BJ (cell line): ENCODE measurements around the gene PABPN1L. TPM values are rescaled to one million over a fixed set of nuclear protein-coding genes. Genes with fewer than 3 reads are reported as not detected.

Source experiments
- CTCF ChIA-PET: fragments of 350-600 bp; formaldehyde crosslinking; extraction: SDS; loops from one replicate; lab custom pipeline; 2021; ENCODE audit warnings: antibody characterized with exemption, inconsistent platforms; lab: Yijun Ruan, JAX
- POLR2A ChIA-PET: fragments of 300-600 bp; sonication (Branson Sonifier 250); formaldehyde crosslinking; extraction: SDS; loops from one replicate; lab custom pipeline; 2021; ENCODE audit warnings: antibody characterized with exemption; lab: Charles Lee
- DNase-seq: peaks from one replicate; pipeline ENCODE4 v3.0.0-alpha.2; 2011; ENCODE audit warnings: low read depth
- H3K27me3 ChIP-seq: 2 replicates; pipeline ENCODE4 v1.6.0; 2011; ENCODE audit warnings: low read length; ENCODE audit not compliant: control insufficient read depth, insufficient read depth
- H3K36me3 ChIP-seq: 2 replicates; pipeline ENCODE4 v1.5.1; 2011; ENCODE audit warnings: low read length; ENCODE audit not compliant: control insufficient read depth, insufficient read depth
- H3K4me3 ChIP-seq: 2 replicates; pipeline ENCODE4 v1.5.1; 2011; ENCODE audit warnings: low read depth, mild to moderate bottlenecking, control low read depth, low read length
- polyA plus RNA-seq: library from polyadenylated mRNA; depleted of rRNA; stranded (reverse); fragments of >200 nt; gene quantifications from 2 replicates; pipeline ENCODE4 v1.2.3, GENCODE V29; 2011
- TF ChIP-seq, protein P1 (sequence below): IDR thresholded peaks from 2 replicates; pipeline ENCODE4 v1.5.1; 2011; ENCODE audit warnings: low read depth, mild to moderate bottlenecking, control low read depth, inconsistent platforms, low read length, moderate library complexity; ENCODE audit not compliant: insufficient read depth

PABPN1L gene
- polyA plus RNA-seq, 1 experiment = not detected

DNA sequence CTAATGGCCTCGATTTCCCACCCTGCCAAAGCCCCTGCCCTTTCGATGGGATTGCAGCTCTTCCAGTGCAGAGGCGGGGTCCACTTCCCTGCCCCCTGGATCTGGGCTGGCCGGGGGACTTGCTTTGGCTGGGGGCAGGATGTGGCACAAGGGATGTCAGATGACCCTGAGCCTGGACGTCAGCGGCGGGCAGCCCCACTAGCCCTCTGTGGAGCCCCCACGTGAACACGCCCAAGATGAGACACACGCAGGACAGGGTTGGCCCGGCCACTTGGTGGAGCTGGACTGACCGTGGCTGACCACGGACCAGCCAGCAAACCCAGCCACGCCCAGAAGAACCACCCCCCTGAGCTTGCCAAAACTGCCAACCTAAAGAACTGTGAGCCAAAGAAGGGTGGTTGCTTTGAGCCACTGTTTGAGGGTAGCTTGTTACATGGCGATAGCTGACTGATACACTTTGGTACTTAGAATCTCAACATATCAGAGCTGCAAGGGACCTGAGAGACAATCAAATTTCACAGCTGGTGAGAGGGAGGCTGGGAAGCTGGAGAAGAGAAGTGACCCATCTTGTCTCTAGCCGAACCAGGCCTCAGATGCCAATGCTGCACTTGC is 46.6 kb upstream of the PABPN1L start:
- H3K36me3 ChIP-seq = no peaks in the 10 kb centered on the region
- H3K4me3 ChIP-seq = no peak overlapping the region
- ChIA-PET POLR2A (no interaction called here), CTCF (no interaction called here)
- TF ChIP-seq, protein P1, sequence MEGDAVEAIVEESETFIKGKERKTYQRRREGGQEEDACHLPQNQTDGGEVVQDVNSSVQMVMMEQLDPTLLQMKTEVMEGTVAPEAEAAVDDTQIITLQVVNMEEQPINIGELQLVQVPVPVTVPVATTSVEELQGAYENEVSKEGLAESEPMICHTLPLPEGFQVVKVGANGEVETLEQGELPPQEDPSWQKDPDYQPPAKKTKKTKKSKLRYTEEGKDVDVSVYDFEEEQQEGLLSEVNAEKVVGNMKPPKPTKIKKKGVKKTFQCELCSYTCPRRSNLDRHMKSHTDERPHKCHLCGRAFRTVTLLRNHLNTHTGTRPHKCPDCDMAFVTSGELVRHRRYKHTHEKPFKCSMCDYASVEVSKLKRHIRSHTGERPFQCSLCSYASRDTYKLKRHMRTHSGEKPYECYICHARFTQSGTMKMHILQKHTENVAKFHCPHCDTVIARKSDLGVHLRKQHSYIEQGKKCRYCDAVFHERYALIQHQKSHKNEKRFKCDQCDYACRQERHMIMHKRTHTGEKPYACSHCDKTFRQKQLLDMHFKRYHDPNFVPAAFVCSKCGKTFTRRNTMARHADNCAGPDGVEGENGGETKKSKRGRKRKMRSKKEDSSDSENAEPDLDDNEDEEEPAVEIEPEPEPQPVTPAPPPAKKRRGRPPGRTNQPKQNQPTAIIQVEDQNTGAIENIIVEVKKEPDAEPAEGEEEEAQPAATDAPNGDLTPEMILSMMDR = no peak
- no peak for DNase-seq
- no peaks in the 10 kb centered on the region; the same call in 1 of the 2 replicates for H3K27me3 ChIP-seq

DNA sequence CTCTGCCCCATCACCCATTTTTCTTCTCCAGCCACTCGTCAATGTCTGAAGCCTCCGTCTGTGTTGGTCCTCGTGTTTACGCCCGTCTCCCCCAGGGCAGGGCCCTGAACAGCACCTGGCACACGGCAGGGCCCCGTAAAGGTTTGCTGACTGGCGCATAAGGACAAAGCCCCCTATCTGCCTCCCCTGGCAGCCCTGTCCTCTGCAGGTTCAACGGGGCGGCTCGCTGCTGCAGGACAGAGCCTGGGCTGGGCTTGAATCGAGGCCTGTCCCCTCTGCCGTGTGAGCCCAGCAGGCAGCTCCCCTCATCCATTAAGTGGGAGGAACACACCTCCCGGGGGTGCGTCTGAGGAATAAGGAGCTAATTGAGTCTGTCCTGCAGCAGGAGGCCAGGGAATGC is 46.1 kb upstream of the PABPN1L start:
- DNase-seq = no peak
- no peaks in the 10 kb centered on the region for H3K36me3 ChIP-seq
- ChIA-PET CTCF (no interaction called here), POLR2A (no interaction called here)
- TF ChIP-seq, protein P1 = no peak
- no peaks in the 10 kb centered on the region for H3K27me3 ChIP-seq
- no peak overlapping the region for H3K4me3 ChIP-seq

DNA sequence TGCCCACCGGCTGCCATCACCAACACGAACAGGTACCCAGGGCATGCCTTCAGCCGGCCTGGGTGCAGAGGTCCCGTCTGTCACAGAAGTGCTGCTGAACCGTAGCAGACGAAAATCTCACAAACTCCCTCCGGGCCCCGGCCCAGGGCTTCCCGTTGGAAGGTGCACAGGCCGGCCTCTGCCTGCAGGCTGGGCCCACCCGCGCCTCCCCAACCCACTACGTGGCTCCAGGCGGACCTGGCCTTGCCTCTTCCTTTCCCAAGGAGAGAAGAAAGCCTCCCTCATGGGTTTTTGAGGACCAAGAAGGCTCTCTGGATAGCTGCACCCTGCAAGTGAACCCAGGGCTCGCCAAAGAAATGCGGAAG is 45.5 kb upstream of the PABPN1L start:
- Histone ChIP-seq H3K36me3 (no peaks in the 10 kb centered on the region), H3K27me3 (peaks cover 1% of the 10 kb centered on the region; the same call in 1 of the 2 replicates), H3K4me3 (no peak overlapping the region)
- TF ChIP-seq, protein P1 = no peak
- CTCF ChIA-PET = no interaction called here
- DNase-seq = no peak
- POLR2A ChIA-PET = no interaction called here

DNA sequence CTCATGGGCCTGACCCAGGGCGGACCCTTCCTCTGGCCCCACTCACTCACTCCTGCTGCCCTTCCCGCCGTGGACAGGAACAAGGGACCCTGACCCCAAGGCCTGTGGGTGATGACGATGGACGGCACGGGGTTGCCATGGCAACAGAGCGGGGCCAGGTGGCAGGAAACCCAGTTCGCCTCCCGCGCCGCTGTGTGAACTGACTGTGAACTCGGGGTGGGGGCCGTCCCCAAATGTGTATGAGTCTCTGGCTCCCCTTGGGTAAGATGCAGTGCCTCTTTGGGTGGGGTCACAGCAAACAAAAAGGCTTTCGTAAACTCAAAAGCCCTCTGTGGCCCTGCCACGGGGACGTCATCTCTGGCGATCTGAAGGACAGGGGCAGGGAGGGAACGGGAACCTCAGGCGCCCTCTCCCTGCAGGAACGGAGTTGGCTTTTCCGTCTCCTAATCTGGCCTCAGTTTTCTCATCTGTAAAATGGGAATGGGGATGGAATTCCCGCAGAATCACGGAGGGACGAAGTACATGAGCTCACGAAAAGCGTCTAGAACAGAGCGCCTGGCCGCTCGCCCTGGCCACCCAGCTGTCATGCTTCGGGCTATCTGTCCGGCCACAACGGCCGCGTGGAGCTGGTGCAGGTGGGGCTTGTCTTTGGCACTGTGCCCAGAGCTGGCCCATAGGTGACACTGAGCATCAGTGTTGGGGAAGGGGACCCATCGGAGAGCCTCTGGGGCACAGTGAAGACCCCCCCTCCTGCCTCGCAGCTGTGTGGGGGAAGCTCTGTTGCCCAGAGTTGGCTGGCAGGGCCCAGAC is 44.9 kb upstream of the PABPN1L start:
- POLR2A ChIA-PET = no interaction called here

More for the DNA sequence above, 44.9 kb upstream of the PABPN1L start:
- CTCF ChIA-PET = no interaction called here
- no peak for DNase-seq
- H3K4me3 ChIP-seq = no peak overlapping the region
- H3K36me3 ChIP-seq = no peaks in the 10 kb centered on the region
- TF ChIP-seq, protein P1 = no peak
- peaks cover 1% of the 10 kb centered on the region; the same call in 1 of the 2 replicates for H3K27me3 ChIP-seq
